ENCODE data around the gene NCF2. TPM values are rescaled to one million over a fixed set of nuclear protein-coding genes. Genes with fewer than 3 reads are reported as not detected.

NCF2 gene
- total RNA-seq, 1 experiment from 2014 or later = 5.5 TPM

GRCh38 chr1:183607322-183607980, 17.2 kb upstream of the NCF2 start:
- Mint-ChIP-seq H3K27me3 (ENCODE audit: unreplicated experiment) (peaks cover 16% of the 10 kb centered on the region), H3K27ac (ENCODE audit: unreplicated experiment) (peak overlapping the region; percentile 31), H3K9me3 (ENCODE audit: low read depth, unreplicated experiment) (no peaks in the 10 kb centered on the region), H3K4me3 (ENCODE audit: low read depth, unreplicated experiment) (no peak overlapping the region), H3K4me1 (ENCODE audit: low read depth, unreplicated experiment) (peaks cover 28% of the 10 kb centered on the region), H3K36me3 (ENCODE audit: insufficient read depth, unreplicated experiment) (peaks cover 3% of the 10 kb centered on the region)
- BruUV-seq (replicated peaks) = no TSS peak
- intact Hi-C loops (cut with micrococcal nuclease; ENCODE audit: unreplicated experiment) = no loop called here
- DNase-seq = no peak
- TF ChIP-seq CTCF (IDR thresholded peaks at IDR 0.05; ENCODE audit: unreplicated experiment) = no peak
- CTCF ChIA-PET = no interaction called here

- no peak for DNase-seq
- no peak overlapping the region for H3K4me3 Mint-ChIP-seq (ENCODE audit: low read depth, unreplicated experiment)
- TF ChIP-seq CTCF (IDR thresholded peaks at IDR 0.05; ENCODE audit: unreplicated experiment) = no peak
- CTCF ChIA-PET = no interaction called here
- no peaks in the 10 kb centered on the region for H3K9me3 Mint-ChIP-seq (ENCODE audit: low read depth, unreplicated experiment)
- intact Hi-C loops (cut with micrococcal nuclease; ENCODE audit: unreplicated experiment) = no loop called here
- peaks cover 16% of the 10 kb centered on the region for H3K27me3 Mint-ChIP-seq (ENCODE audit: unreplicated experiment)
- no peak overlapping the region for H3K27ac Mint-ChIP-seq (ENCODE audit: unreplicated experiment)
- peaks cover 28% of the 10 kb centered on the region for H3K4me1 Mint-ChIP-seq (ENCODE audit: low read depth, unreplicated experiment)
- H3K36me3 Mint-ChIP-seq (ENCODE audit: insufficient read depth, unreplicated experiment) = peaks cover 3% of the 10 kb centered on the region
- no TSS peak for BruUV-seq (replicated peaks)
These were observed 15.6 kb upstream of the NCF2 start for GRCh38 chr1:183605904-183606303.

- CTCF ChIA-PET = interaction anchor here (1.2 kb wide), 1 partner anchor 17 kb away, joined by 8 read pairs; no protein-coding TSS in a partner anchor
- DNase-seq = no peak
- no peak overlapping the region for H3K27ac Mint-ChIP-seq (ENCODE audit: unreplicated experiment)
- BruUV-seq (replicated peaks) = no TSS peak
- H3K4me3 Mint-ChIP-seq (ENCODE audit: low read depth, unreplicated experiment) = no peak overlapping the region
- intact Hi-C loops (cut with micrococcal nuclease; ENCODE audit: unreplicated experiment) = no loop called here
- no peaks in the 10 kb centered on the region for H3K9me3 Mint-ChIP-seq (ENCODE audit: low read depth, unreplicated experiment)
- no peak for TF ChIP-seq CTCF (IDR thresholded peaks at IDR 0.05; ENCODE audit: unreplicated experiment)
- H3K4me1 Mint-ChIP-seq (ENCODE audit: low read depth, unreplicated experiment) = peaks cover 19% of the 10 kb centered on the region
- H3K27me3 Mint-ChIP-seq (ENCODE audit: unreplicated experiment) = peaks cover 16% of the 10 kb centered on the region
- peaks cover 3% of the 10 kb centered on the region for H3K36me3 Mint-ChIP-seq (ENCODE audit: insufficient read depth, unreplicated experiment)
These were observed 14.6 kb upstream of the NCF2 start for GRCh38 chr1:183604815-183605214.

- DNase-seq = no peak
- H3K9me3 Mint-ChIP-seq (ENCODE audit: low read depth, unreplicated experiment) = no peaks in the 10 kb centered on the region
- peaks cover 15% of the 10 kb centered on the region for H3K4me1 Mint-ChIP-seq (ENCODE audit: low read depth, unreplicated experiment)
- no peak for TF ChIP-seq CTCF (IDR thresholded peaks at IDR 0.05; ENCODE audit: unreplicated experiment)
- H3K36me3 Mint-ChIP-seq (ENCODE audit: insufficient read depth, unreplicated experiment) = peaks cover 3% of the 10 kb centered on the region
- H3K4me3 Mint-ChIP-seq (ENCODE audit: low read depth, unreplicated experiment) = no peak overlapping the region
- CTCF ChIA-PET = interaction anchor here (1.2 kb wide), 1 partner anchor 17 kb away, joined by 8 read pairs; no protein-coding TSS in a partner anchor
- peaks cover 16% of the 10 kb centered on the region for H3K27me3 Mint-ChIP-seq (ENCODE audit: unreplicated experiment)
- intact Hi-C loops (cut with micrococcal nuclease; ENCODE audit: unreplicated experiment) = no loop called here
- BruUV-seq (replicated peaks) = no TSS peak
- no peak overlapping the region for H3K27ac Mint-ChIP-seq (ENCODE audit: unreplicated experiment)
These were observed 14.0 kb upstream of the NCF2 start for GRCh38 chr1:183604038-183604808.
